K562 (cell line): ENCODE data around the gene TCEANC2. TPM values are rescaled to one million over a fixed set of nuclear protein-coding genes. Genes with fewer than 3 reads are reported as not detected.

Experiments
- ATAC-seq: fragments of 200-7000 bp; cut with Tn5 transposase; 3 replicates; pipeline ENCODE4 v1.9.1; 2020; ENCODE audit warnings: moderate library complexity
- BruUV-seq: library from RNA; stranded (reverse); fragments of 400-500 nt; replicated peaks from 2 replicates; lab custom pipeline; 2021; lab: Mats Ljungman, UMichigan
- CTCF ChIA-PET: fragments of 300-600 bp; formaldehyde crosslinking; extraction: SDS; loops from one replicate; lab custom pipeline; 2021; ENCODE audit warnings: low intra/inter-chr PET ratio; lab: Yijun Ruan, JAX
- POLR2A ChIA-PET: fragments of 300-600, 350-650 bp; sonication (Branson Sonifier 250); formaldehyde crosslinking; extraction: SDS; loops from one replicate; lab custom pipeline; 2021; ENCODE audit warnings: antibody characterized with exemption, inconsistent platforms; lab: Yijun Ruan, JAX
- DNase-seq, 4 experiments: peaks; one replicate each; pipeline versions ENCODE4 v3.0.0 to v3.0.0-alpha.2; 2011 to 2018; ENCODE audit warnings: low spot score in 3 of 4, mixed read lengths in 3 of 4; ENCODE audit errors: extremely low read depth in 1 of 4
- FAIRE-seq: peaks from 2 replicates; lab custom pipeline; 2011; peaks lifted over from hg19 to GRCh38; lab: Jason Lieb, UNC
- H2AFZ ChIP-seq: 2 replicates; pipeline ENCODE4 v1.6.0; 2011; ENCODE audit warnings: low read depth, low read length, control low read depth, inconsistent platforms
- H3K27ac ChIP-seq: fragments of 200-600 bp; 3 replicates; pipeline ENCODE4 v1.8.0; 2011; ENCODE audit warnings: low read depth, mild to moderate bottlenecking, control low read depth, inconsistent platforms, low read length, moderate library complexity, mixed read lengths; ENCODE audit errors: extremely low read depth
- H3K27me3 ChIP-seq, 2 experiments: fragments of 300-600 bp in 1 of 2; 2 replicates in 1 of 2; 3 replicates in 1 of 2; pipeline versions ENCODE4 v1.6.0 to v1.8.0; 2011; ENCODE audit warnings: inconsistent platforms in 2 of 2, low read length in 2 of 2, mild to moderate bottlenecking in 1 of 2, mixed read lengths in 1 of 2, moderate library complexity in 1 of 2; ENCODE audit not compliant: control insufficient read depth in 2 of 2, insufficient read depth in 2 of 2
- H3K36me3 ChIP-seq: fragments of 300-600 bp; 3 replicates; pipeline ENCODE4 v1.8.0; 2011; ENCODE audit warnings: mild to moderate bottlenecking, low read length, inconsistent platforms; ENCODE audit not compliant: control insufficient read depth, insufficient read depth
- H3K4me1 ChIP-seq, 2 experiments: fragments of 200-600 bp in 1 of 2; replicated peaks in 1 of 2; 2 replicates in 1 of 2; 3 replicates in 1 of 2; pipeline versions ENCODE4 v1.5.1 to v1.8.0; 2011; ENCODE audit warnings: inconsistent platforms in 2 of 2, low read length in 2 of 2, mild to moderate bottlenecking in 1 of 2, mixed read lengths in 1 of 2, moderate library complexity in 1 of 2; ENCODE audit not compliant: control insufficient read depth in 2 of 2, insufficient read depth in 2 of 2
- H3K4me2 ChIP-seq: 2 replicates; pipeline ENCODE4 v1.6.1; 2011; ENCODE audit warnings: low read length, control low read depth, inconsistent platforms, mixed read lengths; ENCODE audit not compliant: insufficient read depth
- H3K4me3 ChIP-seq: fragments of 200-600 bp; sonication (generic), shearing (Covaris generic); 2 replicates; pipeline ENCODE4 v1.5.1; 2016; ENCODE audit warnings: control low read depth, inconsistent platforms
- H3K79me2 ChIP-seq: fragments of 200-600 bp; 3 replicates; pipeline ENCODE4 v1.8.0; 2011; ENCODE audit warnings: low read length, inconsistent platforms; ENCODE audit not compliant: control insufficient read depth, insufficient read depth
- H3K9ac ChIP-seq, 2 experiments: 2 replicates each; pipeline versions ENCODE4 v1.6.0 to v1.6.1; 2011; ENCODE audit warnings: low read depth in 2 of 2, low read length in 2 of 2, control low read depth in 1 of 2, inconsistent platforms in 1 of 2, mild to moderate bottlenecking in 1 of 2, mixed read lengths in 1 of 2; ENCODE audit not compliant: insufficient read depth in 1 of 2
- H3K9me1 ChIP-seq: one replicate; pipeline ENCODE4 v1.6.0; 2011; ENCODE audit warnings: inconsistent platforms, mild to moderate bottlenecking, low read length, moderate library complexity; ENCODE audit not compliant: control insufficient read depth, insufficient read depth
- H3K9me3 ChIP-seq: replicated peaks from 2 replicates; pipeline ENCODE4 v1.5.1; 2011; ENCODE audit warnings: low read depth, low read length, inconsistent platforms; ENCODE audit not compliant: control insufficient read depth, insufficient read depth
- H4K20me1 ChIP-seq: replicated peaks from 2 replicates; pipeline ENCODE4 v1.6.1; 2011; ENCODE audit warnings: low read length, inconsistent platforms, mixed read lengths; ENCODE audit not compliant: control insufficient read depth, insufficient read depth
- ELF4 ChIP-seq: fragments of 450-650 bp; formaldehyde crosslinking; IDR thresholded peaks from 2 replicates; pipeline ENCODE4 v1.4.0; 2022; ENCODE audit warnings: missing genetic modification characterization
- ERF ChIP-seq: fragments of 450-650 bp; formaldehyde crosslinking; IDR thresholded peaks from 2 replicates; pipeline ENCODE4 v1.4.0; 2020; ENCODE audit warnings: mild to moderate bottlenecking, mixed read lengths
- ETV5 ChIP-seq: sonication (generic); formaldehyde crosslinking; IDR thresholded peaks from 2 replicates; pipeline ENCODE4 v1.4.0; 2020; ENCODE audit warnings: low read depth, mild to moderate bottlenecking, missing genetic modification reagents
- FOXA3 ChIP-seq, 2 experiments: fragments of 450-650 bp in 1 of 2; sonication (generic) in 1 of 2; formaldehyde crosslinking; IDR thresholded peaks in 1 of 2; conservative IDR thresholded peaks in 1 of 2; 2 replicates each; pipeline versions ENCODE4 v1.4.0 to v1.8.0; 2020 to 2022; ENCODE audit warnings: mild to moderate bottlenecking in 2 of 2, missing genetic modification reagents in 1 of 2
- FOXK1 ChIP-seq: sonication (generic); formaldehyde crosslinking; IDR thresholded peaks from 2 replicates; pipeline ENCODE4 v1.8.0; 2022; ENCODE audit warnings: missing genetic modification reagents, mild to moderate bottlenecking, borderline replicate concordance
- FOXP4 ChIP-seq: sonication (generic); formaldehyde crosslinking; IDR thresholded peaks from 2 replicates; pipeline ENCODE4 v1.8.0; 2022; ENCODE audit warnings: mild to moderate bottlenecking, missing genetic modification reagents, borderline replicate concordance
- ID3 ChIP-seq, 2 experiments: fragments of 250-450 bp in 1 of 2; fragments of 450-650 bp in 1 of 2; sonication (Bioruptor Pico) in 1 of 2; IDR thresholded peaks; 2 replicates each; pipeline versions ENCODE4 v1.6.1 to v1.8.0; 2016 to 2021; ENCODE audit warnings: mild to moderate bottlenecking in 2 of 2, moderate library complexity in 2 of 2, missing compliant biosample characterization in 1 of 2, missing genetic modification characterization in 1 of 2
- NFXL1 ChIP-seq: fragments of 450-650 bp; formaldehyde crosslinking; IDR thresholded peaks from 2 replicates; pipeline ENCODE4 v1.4.0; 2021; ENCODE audit warnings: mild to moderate bottlenecking
- NFYB ChIP-seq: IDR thresholded peaks from 2 replicates; pipeline ENCODE4 v1.6.1; 2011; ENCODE audit warnings: mild to moderate bottlenecking, moderate library complexity; ENCODE audit not compliant: insufficient read length; ENCODE audit errors: extremely low read depth
- RBM25 ChIP-seq: fragments of 200-400 bp; formaldehyde crosslinking; IDR thresholded peaks from 2 replicates; pipeline ENCODE4 v1.6.1; 2018; ENCODE audit warnings: low read length, low read depth, moderate library complexity; ENCODE audit not compliant: severe bottlenecking
- RBM39 ChIP-seq: fragments of 200-400 bp; formaldehyde crosslinking; optimal IDR thresholded peaks from 2 replicates; pipeline ENCODE3; 2018; ENCODE audit warnings: low read depth, low read length
- SMARCA4 ChIP-seq: fragments of 450-650 bp; IDR thresholded peaks from 2 replicates; pipeline ENCODE4 v1.6.1; 2016
- STAT6 ChIP-seq: sonication (generic); formaldehyde crosslinking; IDR thresholded peaks from 2 replicates; pipeline ENCODE4 v1.8.1; 2023; ENCODE audit warnings: mild to moderate bottlenecking, missing genetic modification reagents
- ZNF212 ChIP-seq: fragments of 450-650 bp; formaldehyde crosslinking; IDR thresholded peaks from 2 replicates; pipeline ENCODE4 v1.4.0; 2020; ENCODE audit warnings: mild to moderate bottlenecking
- ZNF551 ChIP-seq: fragments of 250-450 bp; sonication (Bioruptor Pico); IDR thresholded peaks from 2 replicates; pipeline ENCODE4 v1.5.0; 2021; ENCODE audit warnings: mild to moderate bottlenecking, moderate library complexity
- WGBS: fragments of 100-300 bp; shearing (Covaris generic); methylation state at CpG from one replicate; pipeline ENCODE4 v1.1.6; 2016; ENCODE audit warnings: low coverage, mixed read lengths; ENCODE audit not compliant: insufficient coverage; ENCODE audit errors: missing lambda C conversion rate; 5-methylcytosine and 5-hydroxymethylcytosine counted together
- in situ Hi-C: fragments of 300-500 bp; cut with MboI; formaldehyde crosslinking; loops from 4 replicates; pipeline ENCODE4 v1.15.0; 2018; ENCODE audit warnings: inconsistent platforms, mixed read lengths
- intact Hi-C: fragments of 100-400 bp; cut with micrococcal nuclease; formaldehyde crosslinking; loops from 2 replicates; pipeline ENCODE4 v1.14.2; 2022
- polyA plus RNA-seq, 8 experiments: library from polyadenylated mRNA; depleted of rRNA in 4 of 8; stranded (reverse) in 5 of 8; unstranded in 3 of 8; fragments of >200 nt; fragmentation: Nextera tagmentation in 2 of 8; fragmentation: Illumina TruSeq in 1 of 8; extraction: Ambion mirVana in 2 of 8; extraction: Trizol in 1 of 8; gene quantifications; 2 replicates each; pipeline versions ENCODE4 v1.2.1 to v1.2.3, GENCODE V29; 2011 to 2014; ENCODE audit warnings: inconsistent platforms in 1 of 8, missing spikeins in 1 of 8
- total RNA-seq, 7 experiments: library from RNA; depleted of rRNA in 6 of 7; stranded (reverse); fragments of >200 nt in 6 of 7; fragmentation: Illumina TruSeq in 2 of 7; extraction: Trizol in 2 of 7; gene quantifications; 2 replicates each; pipeline versions ENCODE4 v1.2.1 to v1.2.3, GENCODE V29; 2011 to 2021; ENCODE audit warnings: low replicate concordance in 1 of 7

The TCEANC2 gene
- total and polyA plus RNA-seq, 9 of the 15 experiments (the other 6 are each of a cell fraction or from before 2014, with no cell fraction given), result 3.3 to 10.2 (median 7.0) TPM

- FAIRE-seq, result peak; percentile 19
- H3K36me3 ChIP-seq, result peaks cover 7% of the 10 kb centered on the region; the same call in 2 of the 3 replicates
- peaks cover 66% of the 10 kb centered on the region for H3K79me2 ChIP-seq
- in situ Hi-C loops, result no loop called here
- no peaks in the 10 kb centered on the region for H3K9me1 ChIP-seq
- H3K27me3 ChIP-seq, result no peaks in the 10 kb centered on the region
- 1% methylated on average over 23 of the region's 23 CpGs for WGBS
- peaks cover 8% of the 10 kb centered on the region in 2 experiments; a peak in 4 of 5 replicates for H3K4me1 ChIP-seq
- no peaks in the 10 kb centered on the region for H3K9me3 ChIP-seq
- peak overlapping the region; percentile 98 for H3K4me2 ChIP-seq
- peak; percentile 52 to 68 (median 59) for DNase-seq
- no peaks in the 10 kb centered on the region for H4K20me1 ChIP-seq
- H3K27ac ChIP-seq, result peak overlapping the region; percentile 87
- ATAC-seq, result peak; percentile 52
- peak overlapping the region; percentile 87 to 95 for H3K9ac ChIP-seq
- peak overlapping the region; percentile 85 for H2AFZ ChIP-seq
- CTCF ChIA-PET, result no interaction called here
- peak overlapping the region; percentile 78 for H3K4me3 ChIP-seq
- BruUV-seq, result TSS peak; percentile 50
- intact Hi-C loops, result loop anchor here (2.0 to 5.0 kb wide), 2 partner anchors 105 to 192 kb away; partner anchors contain the start of genes IFT25 and LRRC42
- POLR2A ChIA-PET, result interaction anchor here (0.6 to 1.6 kb wide), 14 partner anchors 10 to 520 kb away, joined by 3 to 8 read pairs (median 3); partner anchors contain the start of gene NDC1
- TF ChIP-seq RBM25 (peak; percentile 8), FOXP4 (CRISPR knock-in tag) (0 out of 2 replicates have a peak, but pooled peaks have one; percentile 75), ZNF551 (CRISPR knock-in tag) (no peak), ETV5 (CRISPR knock-in tag) (peak; percentile 42; the same call in 1 of the 2 replicates), ELF4 (CRISPR knock-in tag) (peak; percentile 30; the same call in 1 of the 2 replicates), NFXL1 (CRISPR knock-in tag) (peak; percentile 11; the same call in 1 of the 2 replicates), NFYB (peak; percentile 89), SMARCA4 (peak; percentile 62; the same call in 1 of the 2 replicates), ERF (CRISPR knock-in tag) (peak; percentile 41; the same call in 1 of the 2 replicates), RBM39 (peak; percentile 81), ZNF212 (CRISPR knock-in tag) (no peak), STAT6 (0 out of 2 replicates have a peak, but pooled peaks have one; percentile 49), ID3 (CRISPR knock-in tag; IDR thresholded peaks at IDR 0.05) (no peak), ID3 (tag; IDR thresholded peaks at IDR 0.05) (0 out of 2 replicates have a peak, but pooled peaks have one; percentile 21), FOXA3 (CRISPR knock-in tag; conservative IDR thresholded peaks at IDR 0.05 in 1 of 2, IDR thresholded peaks at IDR 0.05 in 1 of 2) (peak; percentile 72 to 94), FOXK1 (CRISPR knock-in tag) (peak; percentile 96; the same call in 1 of the 2 replicates)
Observed at GRCh38 chr1:54052431-54052933, 926 bp upstream of the TCEANC2 start.
